Loucy (cell line): ENCODE results near the gene RPS29.

Experiments
- CTCF ChIP-seq: fragments of 200-600 bp; sonication (generic); conservative IDR thresholded peaks from 2 replicates; pipeline ENCODE4 v1.5.1; 2014; ENCODE audit warnings: mild to moderate bottlenecking, antibody characterized with exemption, low read length
- EZH2phosphoT487 ChIP-seq: fragments of 200-600 bp; IDR thresholded peaks from 2 replicates; pipeline ENCODE4 v1.6.1; 2018; ENCODE audit warnings: antibody characterized with exemption, mild to moderate bottlenecking, moderate library complexity, borderline replicate concordance

DNA sequence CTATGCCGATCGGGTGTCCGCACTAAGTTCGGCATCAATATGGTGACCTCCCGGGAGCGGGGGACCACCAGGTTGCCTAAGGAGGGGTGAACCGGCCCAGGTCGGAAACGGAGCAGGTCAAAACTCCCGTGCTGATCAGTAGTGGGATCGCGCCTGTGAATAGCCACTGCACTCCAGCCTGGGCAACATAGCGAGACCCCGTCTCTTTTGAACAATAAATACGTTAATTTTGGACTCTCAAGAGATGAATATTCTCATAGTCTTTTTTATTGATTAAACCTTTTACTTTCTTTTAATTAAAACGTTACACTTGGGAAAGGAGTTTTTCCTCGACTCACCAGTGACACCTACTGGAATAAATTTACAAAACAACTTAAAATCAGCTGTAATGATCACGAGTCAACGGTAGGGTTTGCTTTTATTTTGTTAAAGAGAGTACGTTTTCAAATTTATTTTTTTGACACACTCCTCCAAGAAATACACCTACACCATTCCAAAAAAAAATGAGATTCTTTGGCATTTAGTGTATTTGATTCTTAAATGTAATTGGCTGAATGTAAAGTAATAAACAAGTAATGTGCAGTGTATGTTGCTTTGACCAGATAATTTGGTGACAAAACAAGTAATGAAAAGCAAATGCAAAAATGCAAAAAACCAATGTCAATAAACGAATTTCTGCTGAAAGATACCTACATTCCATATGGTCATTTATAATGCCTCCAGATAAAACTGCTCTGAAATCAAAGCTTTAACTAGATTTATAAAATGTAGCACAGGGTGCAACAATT lies 687 bp upstream of the RPS29 start:
- TF ChIP-seq CTCF (peak; percentile 97), EZH2phosphoT487 (no peak)
